Loucy (cell line): ENCODE measurements around the gene RPL27A.

ENCODE experiments used
- EZH2phosphoT487 ChIP-seq: fragments of 200-600 bp; IDR thresholded peaks from 2 replicates; pipeline ENCODE4 v1.6.1; 2018; ENCODE audit warnings: antibody characterized with exemption, mild to moderate bottlenecking, moderate library complexity, borderline replicate concordance
- TF ChIP-seq, protein P1 (sequence below): fragments of 200-600 bp; sonication (generic); conservative IDR thresholded peaks from 2 replicates; pipeline ENCODE4 v1.5.1; 2014; ENCODE audit warnings: mild to moderate bottlenecking, antibody characterized with exemption, low read length

- TF ChIP-seq, protein P1, sequence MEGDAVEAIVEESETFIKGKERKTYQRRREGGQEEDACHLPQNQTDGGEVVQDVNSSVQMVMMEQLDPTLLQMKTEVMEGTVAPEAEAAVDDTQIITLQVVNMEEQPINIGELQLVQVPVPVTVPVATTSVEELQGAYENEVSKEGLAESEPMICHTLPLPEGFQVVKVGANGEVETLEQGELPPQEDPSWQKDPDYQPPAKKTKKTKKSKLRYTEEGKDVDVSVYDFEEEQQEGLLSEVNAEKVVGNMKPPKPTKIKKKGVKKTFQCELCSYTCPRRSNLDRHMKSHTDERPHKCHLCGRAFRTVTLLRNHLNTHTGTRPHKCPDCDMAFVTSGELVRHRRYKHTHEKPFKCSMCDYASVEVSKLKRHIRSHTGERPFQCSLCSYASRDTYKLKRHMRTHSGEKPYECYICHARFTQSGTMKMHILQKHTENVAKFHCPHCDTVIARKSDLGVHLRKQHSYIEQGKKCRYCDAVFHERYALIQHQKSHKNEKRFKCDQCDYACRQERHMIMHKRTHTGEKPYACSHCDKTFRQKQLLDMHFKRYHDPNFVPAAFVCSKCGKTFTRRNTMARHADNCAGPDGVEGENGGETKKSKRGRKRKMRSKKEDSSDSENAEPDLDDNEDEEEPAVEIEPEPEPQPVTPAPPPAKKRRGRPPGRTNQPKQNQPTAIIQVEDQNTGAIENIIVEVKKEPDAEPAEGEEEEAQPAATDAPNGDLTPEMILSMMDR: no peak
- TF ChIP-seq EZH2phosphoT487: no peak
Observed at GRCh38 chr11:8698917-8699441, 16.4 kb downstream of the RPL27A start.
